ENCODE data around the gene CAPN3.
A peak's percentile ranks its signal among the peaks of the same experiment; 100 is the strongest.

The CAPN3 gene

GRCh38 chr15:42421376-42421775 is 62.1 kb downstream of the CAPN3 start:
- H4K8ac ChIP-seq (ENCODE audit: low read depth, low read length) = no peak overlapping the region
- no peak overlapping the region for H4K5ac ChIP-seq (ENCODE audit: low read length)
- H2BK15ac ChIP-seq (replicated peaks; ENCODE audit: low read depth) = no peak overlapping the region
- no peak overlapping the region for H2BK120ac ChIP-seq (ENCODE audit: low read depth, low read length)
- no peak overlapping the region for H3K56ac ChIP-seq (ENCODE audit: low read length)
- H3K4me2 ChIP-seq (ENCODE audit: low read length) = no peak overlapping the region
- no peak overlapping the region for H3K9ac ChIP-seq (ENCODE audit: low read length)
- H3K18ac ChIP-seq (ENCODE audit: low read length) = no peak overlapping the region
- no CpG with 5 or more reads among the region's 2 CpGs for WGBS (ENCODE audit: extremely low coverage, insufficient coverage, low lambda C conversion rate)
- no peaks in the 10 kb centered on the region for H3K79me2 ChIP-seq (ENCODE audit: control insufficient read depth, insufficient read depth, low read length)
- H2AK5ac ChIP-seq (ENCODE audit: low read length) = no peak overlapping the region
- no peaks in the 10 kb centered on the region for H3K27me3 ChIP-seq (ENCODE audit: insufficient read depth, low read length, poor library complexity)
- no peak overlapping the region for H3K4me3 ChIP-seq (ENCODE audit: low read length)
- no peaks in the 10 kb centered on the region for H3K4me1 ChIP-seq (ENCODE audit: control insufficient read depth, low read depth, low read length)
- no peak overlapping the region for H3K27ac ChIP-seq (ENCODE audit: low read depth, low read length)
- H2BK5ac ChIP-seq (ENCODE audit: low read length) = no peak overlapping the region
- H3K4ac ChIP-seq (ENCODE audit: low read depth, low read length) = no peak overlapping the region
- H3K23ac ChIP-seq (ENCODE audit: low read length) = no peak overlapping the region
- DNase-seq = no peak
- H3K36me3 ChIP-seq (ENCODE audit: control insufficient read depth, insufficient read depth, low read length) = peaks cover 2% of the 10 kb centered on the region
- H3K79me1 ChIP-seq (ENCODE audit: low read length) = no peaks in the 10 kb centered on the region

GRCh38 chr15:42427429-42428223 is 68.3 kb downstream of the CAPN3 start:
- no CpG with 5 or more reads among the region's 7 CpGs for WGBS (ENCODE audit: extremely low coverage, insufficient coverage, low lambda C conversion rate)

GRCh38 chr15:42444415-42445063 is 85.2 kb downstream of the CAPN3 start:
- H3K4me1 ChIP-seq (ENCODE audit: control insufficient read depth, low read depth, low read length) = no peaks in the 10 kb centered on the region
- no peak overlapping the region for H2BK5ac ChIP-seq (ENCODE audit: low read length)
- H2AK5ac ChIP-seq (ENCODE audit: low read length) = no peak overlapping the region
- no peak overlapping the region for H2BK120ac ChIP-seq (ENCODE audit: low read depth, low read length)
- no peak overlapping the region for H3K23ac ChIP-seq (ENCODE audit: low read length)
- H2BK15ac ChIP-seq (replicated peaks; ENCODE audit: low read depth) = no peak overlapping the region
- no peaks in the 10 kb centered on the region for H3K79me1 ChIP-seq (ENCODE audit: low read length)
- no peaks in the 10 kb centered on the region for H3K79me2 ChIP-seq (ENCODE audit: control insufficient read depth, insufficient read depth, low read length)
- no peaks in the 10 kb centered on the region for H3K27me3 ChIP-seq (ENCODE audit: insufficient read depth, low read length, poor library complexity)
- no peak overlapping the region for H3K9ac ChIP-seq (ENCODE audit: low read length)
- no peak overlapping the region for H3K4me3 ChIP-seq (ENCODE audit: low read length)
- H4K5ac ChIP-seq (ENCODE audit: low read length) = no peak overlapping the region
- H3K36me3 ChIP-seq (ENCODE audit: control insufficient read depth, insufficient read depth, low read length) = peaks cover 4% of the 10 kb centered on the region
- no peak overlapping the region for H3K4me2 ChIP-seq (ENCODE audit: low read length)
- no peak overlapping the region for H3K18ac ChIP-seq (ENCODE audit: low read length)
- H3K4ac ChIP-seq (ENCODE audit: low read depth, low read length) = no peak overlapping the region
- H3K27ac ChIP-seq (ENCODE audit: low read depth, low read length) = no peak overlapping the region
- no peak overlapping the region for H4K8ac ChIP-seq (ENCODE audit: low read depth, low read length)
- no peak overlapping the region for H3K56ac ChIP-seq (ENCODE audit: low read length)
- no CpG with 5 or more reads among the region's 5 CpGs for WGBS (ENCODE audit: extremely low coverage, insufficient coverage, low lambda C conversion rate)
- DNase-seq = peak; percentile 27

More at GRCh38 chr15:42427429-42428223, 68.3 kb downstream of the CAPN3 start:
- H3K79me2 ChIP-seq (ENCODE audit: control insufficient read depth, insufficient read depth, low read length) = no peaks in the 10 kb centered on the region
- no peak overlapping the region for H3K18ac ChIP-seq (ENCODE audit: low read length)
- H4K5ac ChIP-seq (ENCODE audit: low read length) = no peak overlapping the region
- H3K4me3 ChIP-seq (ENCODE audit: low read length) = no peak overlapping the region
- H2BK5ac ChIP-seq (ENCODE audit: low read length) = no peak overlapping the region
- H2BK120ac ChIP-seq (ENCODE audit: low read depth, low read length) = no peak overlapping the region
- H3K4ac ChIP-seq (ENCODE audit: low read depth, low read length) = no peak overlapping the region
- H3K56ac ChIP-seq (ENCODE audit: low read length) = no peak overlapping the region
- no peak overlapping the region for H3K23ac ChIP-seq (ENCODE audit: low read length)
- no peak for DNase-seq
- H4K8ac ChIP-seq (ENCODE audit: low read depth, low read length) = no peak overlapping the region
- H3K27me3 ChIP-seq (ENCODE audit: insufficient read depth, low read length, poor library complexity) = no peaks in the 10 kb centered on the region
- H2BK15ac ChIP-seq (replicated peaks; ENCODE audit: low read depth) = no peak overlapping the region
- H2AK5ac ChIP-seq (ENCODE audit: low read length) = no peak overlapping the region
- no peak overlapping the region for H3K4me2 ChIP-seq (ENCODE audit: low read length)
- no peaks in the 10 kb centered on the region for H3K4me1 ChIP-seq (ENCODE audit: control insufficient read depth, low read depth, low read length)
- H3K9ac ChIP-seq (ENCODE audit: low read length) = no peak overlapping the region
- no peaks in the 10 kb centered on the region for H3K79me1 ChIP-seq (ENCODE audit: low read length)
- no peak overlapping the region for H3K27ac ChIP-seq (ENCODE audit: low read depth, low read length)
- H3K36me3 ChIP-seq (ENCODE audit: control insufficient read depth, insufficient read depth, low read length) = no peaks in the 10 kb centered on the region

- Histone ChIP-seq H3K36me3 (ENCODE audit: control insufficient read depth, insufficient read depth, low read length) (peaks cover 4% of the 10 kb centered on the region), H2AK5ac (ENCODE audit: low read length) (no peak overlapping the region)
Observed at GRCh38 chr15:42445551-42445950, 86.2 kb downstream of the CAPN3 start.

GRCh38 chr15:42447599-42447998 is 88.3 kb downstream of the CAPN3 start:
- H3K79me1 ChIP-seq (ENCODE audit: low read length) = no peaks in the 10 kb centered on the region
- H3K9ac ChIP-seq (ENCODE audit: low read length) = no peak overlapping the region
- no peaks in the 10 kb centered on the region for H3K79me2 ChIP-seq (ENCODE audit: control insufficient read depth, insufficient read depth, low read length)
- H2BK5ac ChIP-seq (ENCODE audit: low read length) = no peak overlapping the region
- no peak overlapping the region for H3K23ac ChIP-seq (ENCODE audit: low read length)
- DNase-seq = no peak
- no CpG with 5 or more reads among the region's 2 CpGs for WGBS (ENCODE audit: extremely low coverage, insufficient coverage, low lambda C conversion rate)
- H3K4me3 ChIP-seq (ENCODE audit: low read length) = no peak overlapping the region
- H4K8ac ChIP-seq (ENCODE audit: low read depth, low read length) = no peak overlapping the region
- H3K4me1 ChIP-seq (ENCODE audit: control insufficient read depth, low read depth, low read length) = no peaks in the 10 kb centered on the region
- no peak overlapping the region for H2BK15ac ChIP-seq (replicated peaks; ENCODE audit: low read depth)
- no peak overlapping the region for H3K4me2 ChIP-seq (ENCODE audit: low read length)
- no peak overlapping the region for H3K18ac ChIP-seq (ENCODE audit: low read length)
- H2AK5ac ChIP-seq (ENCODE audit: low read length) = no peak overlapping the region
- peaks cover 6% of the 10 kb centered on the region for H3K36me3 ChIP-seq (ENCODE audit: control insufficient read depth, insufficient read depth, low read length)
- H3K27ac ChIP-seq (ENCODE audit: low read depth, low read length) = no peak overlapping the region
- H3K56ac ChIP-seq (ENCODE audit: low read length) = no peak overlapping the region
- no peaks in the 10 kb centered on the region for H3K27me3 ChIP-seq (ENCODE audit: insufficient read depth, low read length, poor library complexity)
- no peak overlapping the region for H4K5ac ChIP-seq (ENCODE audit: low read length)
- no peak overlapping the region for H3K4ac ChIP-seq (ENCODE audit: low read depth, low read length)
- no peak overlapping the region for H2BK120ac ChIP-seq (ENCODE audit: low read depth, low read length)

More at GRCh38 chr15:42445551-42445950, 86.2 kb downstream of the CAPN3 start:
- H3K23ac ChIP-seq (ENCODE audit: low read length) = no peak overlapping the region
- no peaks in the 10 kb centered on the region for H3K27me3 ChIP-seq (ENCODE audit: insufficient read depth, low read length, poor library complexity)
- H3K18ac ChIP-seq (ENCODE audit: low read length) = no peak overlapping the region
- no peak overlapping the region for H2BK15ac ChIP-seq (replicated peaks; ENCODE audit: low read depth)
- no peak overlapping the region for H3K4ac ChIP-seq (ENCODE audit: low read depth, low read length)
- no peak overlapping the region for H3K27ac ChIP-seq (ENCODE audit: low read depth, low read length)
- H2BK120ac ChIP-seq (ENCODE audit: low read depth, low read length) = no peak overlapping the region
- H3K79me2 ChIP-seq (ENCODE audit: control insufficient read depth, insufficient read depth, low read length) = no peaks in the 10 kb centered on the region
- H3K56ac ChIP-seq (ENCODE audit: low read length) = no peak overlapping the region
- no peak overlapping the region for H4K8ac ChIP-seq (ENCODE audit: low read depth, low read length)
- no peak overlapping the region for H3K4me3 ChIP-seq (ENCODE audit: low read length)
- DNase-seq = no peak
- H2BK5ac ChIP-seq (ENCODE audit: low read length) = no peak overlapping the region
- no peak overlapping the region for H4K5ac ChIP-seq (ENCODE audit: low read length)
- no peaks in the 10 kb centered on the region for H3K79me1 ChIP-seq (ENCODE audit: low read length)
- H3K9ac ChIP-seq (ENCODE audit: low read length) = no peak overlapping the region
- H3K4me1 ChIP-seq (ENCODE audit: control insufficient read depth, low read depth, low read length) = no peaks in the 10 kb centered on the region
- H3K4me2 ChIP-seq (ENCODE audit: low read length) = no peak overlapping the region
